ENCODE data around the gene BANF2. TPM values are rescaled to one million over a fixed set of nuclear protein-coding genes. Genes with fewer than 3 reads are reported as not detected.

BANF2 gene
- total and polyA plus RNA-seq, 2 experiments from 2014 or later, result not detected

DNA sequence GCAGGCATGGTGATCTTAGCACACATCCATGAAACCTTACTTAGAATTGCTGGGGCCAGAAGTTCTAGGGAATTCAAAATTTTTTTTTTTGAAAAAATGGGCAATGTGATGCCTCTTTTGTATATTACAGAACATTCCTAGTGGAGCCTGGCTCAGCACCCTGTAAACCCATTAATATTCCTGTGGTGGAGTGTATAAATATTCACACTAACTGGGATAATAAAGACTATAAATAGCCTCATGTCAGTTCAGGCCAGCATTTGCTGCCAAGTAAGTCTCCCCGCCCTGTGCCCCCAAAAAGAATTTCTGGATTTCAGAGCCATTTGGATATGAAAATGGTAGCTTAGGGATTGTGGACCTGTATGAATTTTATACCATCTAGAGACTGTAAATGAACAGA lies 14.8 kb downstream of the BANF2 start:
- Histone ChIP-seq H3K27ac (ENCODE audit: low read depth) (no peak overlapping the region), H3F3A (replicated peaks; ENCODE audit: low read depth) (no peaks in the 10 kb centered on the region), H3K4me3 (no peak overlapping the region), H3K4me1 (ENCODE audit: insufficient read depth) (peaks cover 9% of the 10 kb centered on the region; the same call in 1 of the 2 replicates), H2AFZ (no peak overlapping the region), H3K27me3 (ENCODE audit: insufficient read depth) (no peaks in the 10 kb centered on the region), H3K9me2 (ENCODE audit: insufficient read depth) (no peaks in the 10 kb centered on the region), H3K4me2 (no peak overlapping the region), H3K36me3 (ENCODE audit: insufficient read depth) (no peaks in the 10 kb centered on the region), H3K79me2 (replicated peaks; ENCODE audit: insufficient read depth) (no peaks in the 10 kb centered on the region), H4K20me1 (replicated peaks; ENCODE audit: insufficient read depth) (no peaks in the 10 kb centered on the region)
- peaks cover 6% of the 10 kb centered on the region for H3K27me3 Mint-ChIP-seq (ENCODE audit: insufficient read depth, low read depth, poor library complexity)
- H3K4me1 Mint-ChIP-seq, result peaks cover 14% of the 10 kb centered on the region
- no peak overlapping the region for H3K4me3 Mint-ChIP-seq
- H3K36me3 Mint-ChIP-seq (ENCODE audit: low read depth), result no peaks in the 10 kb centered on the region
- ATAC-seq, result no peak
- no peak overlapping the region for H3K27ac Mint-ChIP-seq
- H3K9me3 Mint-ChIP-seq, result no peaks in the 10 kb centered on the region
- DNase-seq (ENCODE audit: low spot score), result no peak
- no peak for TF ChIP-seq NANOG (IDR thresholded peaks at IDR 0.05; ENCODE audit: borderline replicate concordance)
- TF ChIP-seq ZNF331 (CRISPR knock-in tag; IDR thresholded peaks at IDR 0.05; ENCODE audit: low read depth), result no peak
- TF ChIP-seq, protein P1, sequence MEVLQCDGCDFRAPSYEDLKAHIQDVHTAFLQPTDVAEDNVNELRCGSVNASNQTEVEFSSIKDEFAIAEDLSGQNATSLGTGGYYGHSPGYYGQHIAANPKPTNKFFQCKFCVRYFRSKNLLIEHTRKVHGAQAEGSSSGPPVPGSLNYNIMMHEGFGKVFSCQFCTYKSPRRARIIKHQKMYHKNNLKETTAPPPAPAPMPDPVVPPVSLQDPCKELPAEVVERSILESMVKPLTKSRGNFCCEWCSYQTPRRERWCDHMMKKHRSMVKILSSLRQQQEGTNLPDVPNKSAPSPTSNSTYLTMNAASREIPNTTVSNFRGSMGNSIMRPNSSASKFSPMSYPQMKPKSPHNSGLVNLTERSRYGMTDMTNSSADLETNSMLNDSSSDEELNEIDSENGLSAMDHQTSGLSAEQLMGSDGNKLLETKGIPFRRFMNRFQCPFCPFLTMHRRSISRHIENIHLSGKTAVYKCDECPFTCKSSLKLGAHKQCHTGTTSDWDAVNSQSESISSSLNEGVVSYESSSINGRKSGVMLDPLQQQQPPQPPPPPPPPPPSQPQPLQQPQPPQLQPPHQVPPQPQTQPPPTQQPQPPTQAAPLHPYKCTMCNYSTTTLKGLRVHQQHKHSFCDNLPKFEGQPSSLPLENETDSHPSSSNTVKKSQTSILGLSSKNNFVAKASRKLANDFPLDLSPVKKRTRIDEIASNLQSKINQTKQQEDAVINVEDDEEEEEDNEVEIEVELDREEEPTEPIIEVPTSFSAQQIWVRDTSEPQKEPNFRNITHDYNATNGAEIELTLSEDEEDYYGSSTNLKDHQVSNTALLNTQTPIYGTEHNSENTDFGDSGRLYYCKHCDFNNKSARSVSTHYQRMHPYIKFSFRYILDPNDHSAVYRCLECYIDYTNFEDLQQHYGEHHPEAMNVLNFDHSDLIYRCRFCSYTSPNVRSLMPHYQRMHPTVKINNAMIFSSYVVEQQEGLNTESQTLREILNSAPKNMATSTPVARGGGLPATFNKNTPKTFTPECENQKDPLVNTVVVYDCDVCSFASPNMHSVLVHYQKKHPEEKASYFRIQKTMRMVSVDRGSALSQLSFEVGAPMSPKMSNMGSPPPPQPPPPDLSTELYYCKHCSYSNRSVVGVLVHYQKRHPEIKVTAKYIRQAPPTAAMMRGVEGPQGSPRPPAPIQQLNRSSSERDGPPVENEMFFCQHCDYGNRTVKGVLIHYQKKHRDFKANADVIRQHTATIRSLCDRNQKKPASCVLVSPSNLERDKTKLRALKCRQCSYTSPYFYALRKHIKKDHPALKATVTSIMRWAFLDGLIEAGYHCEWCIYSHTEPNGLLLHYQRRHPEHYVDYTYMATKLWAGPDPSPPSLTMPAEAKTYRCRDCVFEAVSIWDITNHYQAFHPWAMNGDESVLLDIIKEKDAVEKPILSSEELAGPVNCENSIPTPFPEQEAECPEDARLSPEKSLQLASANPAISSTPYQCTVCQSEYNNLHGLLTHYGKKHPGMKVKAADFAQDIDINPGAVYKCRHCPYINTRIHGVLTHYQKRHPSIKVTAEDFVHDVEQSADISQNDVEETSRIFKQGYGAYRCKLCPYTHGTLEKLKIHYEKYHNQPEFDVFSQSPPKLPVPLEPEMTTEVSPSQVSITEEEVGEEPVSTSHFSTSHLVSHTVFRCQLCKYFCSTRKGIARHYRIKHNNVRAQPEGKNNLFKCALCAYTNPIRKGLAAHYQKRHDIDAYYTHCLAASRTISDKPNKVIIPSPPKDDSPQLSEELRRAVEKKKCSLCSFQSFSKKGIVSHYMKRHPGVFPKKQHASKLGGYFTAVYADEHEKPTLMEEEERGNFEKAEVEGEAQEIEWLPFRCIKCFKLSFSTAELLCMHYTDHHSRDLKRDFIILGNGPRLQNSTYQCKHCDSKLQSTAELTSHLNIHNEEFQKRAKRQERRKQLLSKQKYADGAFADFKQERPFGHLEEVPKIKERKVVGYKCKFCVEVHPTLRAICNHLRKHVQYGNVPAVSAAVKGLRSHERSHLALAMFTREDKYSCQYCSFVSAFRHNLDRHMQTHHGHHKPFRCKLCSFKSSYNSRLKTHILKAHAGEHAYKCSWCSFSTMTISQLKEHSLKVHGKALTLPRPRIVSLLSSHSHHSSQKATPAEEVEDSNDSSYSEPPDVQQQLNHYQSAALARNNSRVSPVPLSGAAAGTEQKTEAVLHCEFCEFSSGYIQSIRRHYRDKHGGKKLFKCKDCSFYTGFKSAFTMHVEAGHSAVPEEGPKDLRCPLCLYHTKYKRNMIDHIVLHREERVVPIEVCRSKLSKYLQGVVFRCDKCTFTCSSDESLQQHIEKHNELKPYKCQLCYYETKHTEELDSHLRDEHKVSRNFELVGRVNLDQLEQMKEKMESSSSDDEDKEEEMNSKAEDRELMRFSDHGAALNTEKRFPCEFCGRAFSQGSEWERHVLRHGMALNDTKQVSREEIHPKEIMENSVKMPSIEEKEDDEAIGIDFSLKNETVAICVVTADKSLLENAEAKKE (CRISPR knock-in tag; IDR thresholded peaks at IDR 0.05), result no peak
- TF ChIP-seq, protein P2, sequence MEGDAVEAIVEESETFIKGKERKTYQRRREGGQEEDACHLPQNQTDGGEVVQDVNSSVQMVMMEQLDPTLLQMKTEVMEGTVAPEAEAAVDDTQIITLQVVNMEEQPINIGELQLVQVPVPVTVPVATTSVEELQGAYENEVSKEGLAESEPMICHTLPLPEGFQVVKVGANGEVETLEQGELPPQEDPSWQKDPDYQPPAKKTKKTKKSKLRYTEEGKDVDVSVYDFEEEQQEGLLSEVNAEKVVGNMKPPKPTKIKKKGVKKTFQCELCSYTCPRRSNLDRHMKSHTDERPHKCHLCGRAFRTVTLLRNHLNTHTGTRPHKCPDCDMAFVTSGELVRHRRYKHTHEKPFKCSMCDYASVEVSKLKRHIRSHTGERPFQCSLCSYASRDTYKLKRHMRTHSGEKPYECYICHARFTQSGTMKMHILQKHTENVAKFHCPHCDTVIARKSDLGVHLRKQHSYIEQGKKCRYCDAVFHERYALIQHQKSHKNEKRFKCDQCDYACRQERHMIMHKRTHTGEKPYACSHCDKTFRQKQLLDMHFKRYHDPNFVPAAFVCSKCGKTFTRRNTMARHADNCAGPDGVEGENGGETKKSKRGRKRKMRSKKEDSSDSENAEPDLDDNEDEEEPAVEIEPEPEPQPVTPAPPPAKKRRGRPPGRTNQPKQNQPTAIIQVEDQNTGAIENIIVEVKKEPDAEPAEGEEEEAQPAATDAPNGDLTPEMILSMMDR (conservative IDR thresholded peaks at IDR 0.05; ENCODE audit: low read depth in 2 of 2), result no peak
- TF ChIP-seq CREB1 (CRISPR knock-in tag; IDR thresholded peaks at IDR 0.05; ENCODE audit: low read depth), result no peak
- TF ChIP-seq EZH2phosphoT487 (IDR thresholded peaks at IDR 0.05; ENCODE audit: unreplicated experiment), result no peak
- TF ChIP-seq EZH2 (IDR thresholded peaks at IDR 0.05; ENCODE audit: low read depth, unreplicated experiment), result no peak
